H1 (cell line): Measurements from ENCODE around the gene ITGB1BP1. TPM values are rescaled to one million over a fixed set of nuclear protein-coding genes. Genes with fewer than 3 reads are reported as not detected.

Experiments
- CTCF ChIA-PET: fragments of 300-600 bp; sonication (Branson Sonifier 250); formaldehyde crosslinking; loops from one replicate; lab custom pipeline; 2021; ENCODE audit not compliant: partially characterized antibody; lab: Charles Lee
- POLR2A ChIA-PET: fragments of 300-600 bp; sonication (Branson Sonifier 250); formaldehyde crosslinking; loops from one replicate; lab custom pipeline; 2021; ENCODE audit warnings: inconsistent platforms; ENCODE audit not compliant: partially characterized antibody; lab: Charles Lee
- DNase-seq, 2 experiments: peaks; one replicate each; pipeline versions ENCODE4 v3.0.0 to v3.0.0-alpha.2; 2010 to 2022; ENCODE audit warnings: low spot score in 2 of 2, low read depth in 1 of 2, mixed read lengths in 1 of 2
- FAIRE-seq: peaks from 2 replicates; lab custom pipeline; 2011; peaks lifted over from hg19 to GRCh38; lab: Jason Lieb, UNC
- H2AFZ ChIP-seq: 2 replicates; pipeline ENCODE4 v1.8.1; 2012; ENCODE audit warnings: low read length, inconsistent platforms
- H2AK5ac ChIP-seq: 2 replicates; pipeline ENCODE4 v1.6.1; 2013; ENCODE audit warnings: low read depth, low read length
- H2BK120ac ChIP-seq: replicated peaks from 2 replicates; pipeline ENCODE3; 2013; ENCODE audit warnings: low read depth, low read length, inconsistent platforms
- H2BK12ac ChIP-seq: 2 replicates; pipeline ENCODE4 v1.6.1; 2013; ENCODE audit warnings: low read depth, low read length
- H2BK15ac ChIP-seq: 2 replicates; pipeline ENCODE4 v1.6.1; 2013; ENCODE audit warnings: low read length
- H2BK20ac ChIP-seq: 2 replicates; pipeline ENCODE4 v1.6.1; 2013; ENCODE audit warnings: low read length
- H2BK5ac ChIP-seq: 2 replicates; pipeline ENCODE4 v1.6.1; 2013; ENCODE audit warnings: low read depth, low read length
- H3K14ac ChIP-seq: 2 replicates; pipeline ENCODE4 v1.6.1; 2013; ENCODE audit warnings: inconsistent platforms; ENCODE audit not compliant: insufficient read length
- H3K18ac ChIP-seq: 2 replicates; pipeline ENCODE4 v1.6.1; 2013; ENCODE audit warnings: low read length; ENCODE audit errors: extremely low read depth
- H3K23ac ChIP-seq: 2 replicates; pipeline ENCODE4 v1.6.1; 2013; ENCODE audit warnings: inconsistent platforms; ENCODE audit not compliant: insufficient read length
- H3K23me2 ChIP-seq: 2 replicates; pipeline ENCODE4 v1.6.1; 2013; ENCODE audit warnings: low read depth, low read length
- H3K27ac ChIP-seq: 2 replicates; pipeline ENCODE4 v1.6.1; 2011; ENCODE audit warnings: low read depth, low read length, inconsistent platforms
- H3K27me3 ChIP-seq, 4 experiments: replicated peaks in 1 of 4; 1 replicate in 1 of 4; 2 replicates in 3 of 4; pipeline versions ENCODE4 v1.6.1 to v1.8.1; 2011 to 2013; ENCODE audit warnings: low read length in 3 of 4, mild to moderate bottlenecking in 3 of 4, inconsistent platforms in 2 of 4, mixed read lengths in 2 of 4, moderate library complexity in 1 of 4; ENCODE audit not compliant: control insufficient read depth in 3 of 4, insufficient read depth in 3 of 4; ENCODE audit errors: extremely low read depth in 1 of 4
- H3K36me3 ChIP-seq, 4 experiments: 2 replicates each; pipeline versions ENCODE4 v1.6.1 to v1.8.1; 2011 to 2013; ENCODE audit warnings: mild to moderate bottlenecking in 4 of 4, low read length in 3 of 4, moderate library complexity in 2 of 4, control low read depth in 1 of 4, inconsistent platforms in 1 of 4; ENCODE audit not compliant: insufficient read depth in 4 of 4, control insufficient read depth in 2 of 4
- H3K4ac ChIP-seq: replicated peaks from 2 replicates; pipeline ENCODE3; 2013; ENCODE audit warnings: low read length, low read depth, mixed read lengths, inconsistent platforms; ENCODE audit not compliant: insufficient read length
- H3K4me1 ChIP-seq, 4 experiments: replicated peaks in 1 of 4; 1 replicate in 1 of 4; 2 replicates in 3 of 4; pipeline versions ENCODE4 v1.6.1 to v1.8.1; 2011 to 2013; ENCODE audit warnings: low read length in 3 of 4, inconsistent platforms in 2 of 4, mixed read lengths in 1 of 4; ENCODE audit not compliant: insufficient read depth in 4 of 4, control insufficient read depth in 3 of 4
- H3K4me2 ChIP-seq, 2 experiments: 2 replicates each; pipeline versions ENCODE4 v1.6.1 to v1.8.1; 2011 to 2013; ENCODE audit warnings: low read depth in 2 of 2, low read length in 2 of 2, control low read depth in 1 of 2, inconsistent platforms in 1 of 2, mild to moderate bottlenecking in 1 of 2; ENCODE audit not compliant: insufficient read depth in 1 of 2
- H3K4me3 ChIP-seq, 4 experiments: fragments of 200-600, 300-600 bp in 1 of 4; sonication (generic), shearing (Covaris generic), sonication (Bioruptor Twin) in 1 of 4; 2 replicates each; pipeline versions ENCODE4 v1.5.1 to v1.8.1; 2011 to 2016; ENCODE audit warnings: low read length in 4 of 4, low read depth in 3 of 4, control low read depth in 2 of 4, inconsistent platforms in 2 of 4, mild to moderate bottlenecking in 2 of 4, mixed read lengths in 1 of 4, moderate library complexity in 1 of 4; ENCODE audit not compliant: insufficient read depth in 2 of 4; ENCODE audit errors: extremely low read depth in 1 of 4
- H3K56ac ChIP-seq: replicated peaks from 2 replicates; pipeline ENCODE3; 2013; ENCODE audit warnings: low read depth, mild to moderate bottlenecking, mixed read lengths, low read length, inconsistent platforms; ENCODE audit not compliant: insufficient read length
- H3K79me1 ChIP-seq: 2 replicates; pipeline ENCODE4 v1.6.1; 2013; ENCODE audit warnings: low read depth, low read length, control low read depth
- H3K79me2 ChIP-seq, 2 experiments: 2 replicates each; pipeline versions ENCODE4 v1.6.1 to v1.8.1; 2012 to 2013; ENCODE audit warnings: low read length in 2 of 2, mild to moderate bottlenecking in 2 of 2, inconsistent platforms in 1 of 2; ENCODE audit not compliant: insufficient read depth in 2 of 2, control insufficient read depth in 1 of 2
- H3K9ac ChIP-seq, 4 experiments: replicated peaks in 1 of 4; 1 replicate in 1 of 4; 2 replicates in 3 of 4; pipeline versions ENCODE4 v1.6.1 to v1.8.1; 2011 to 2013; ENCODE audit warnings: low read depth in 3 of 4, low read length in 3 of 4, control low read depth in 2 of 4, mild to moderate bottlenecking in 2 of 4, moderate library complexity in 2 of 4, inconsistent platforms in 1 of 4; ENCODE audit errors: extremely low read depth in 1 of 4
- H3K9me3 ChIP-seq, 2 experiments: 2 replicates each; pipeline versions ENCODE4 v1.6.1 to v1.8.1; 2012 to 2013; ENCODE audit warnings: mild to moderate bottlenecking in 2 of 2, moderate library complexity in 2 of 2, control low read depth in 1 of 2, inconsistent platforms in 1 of 2, low read depth in 1 of 2, low read length in 1 of 2, mixed read lengths in 1 of 2; ENCODE audit not compliant: insufficient read depth in 2 of 2
- H4K20me1 ChIP-seq, 2 experiments: replicated peaks in 1 of 2; 2 replicates each; pipeline versions ENCODE3 to v1.8.1; 2011 to 2013; ENCODE audit warnings: inconsistent platforms in 2 of 2, low read length in 2 of 2, mild to moderate bottlenecking in 1 of 2; ENCODE audit not compliant: insufficient read depth in 2 of 2, control insufficient read depth in 1 of 2
- H4K5ac ChIP-seq: 2 replicates; pipeline ENCODE4 v1.6.1; 2013; ENCODE audit warnings: low read length, low read depth, mixed read lengths, inconsistent platforms; ENCODE audit not compliant: insufficient read length
- H4K8ac ChIP-seq: 2 replicates; pipeline ENCODE4 v1.8.0; 2013; ENCODE audit warnings: mild to moderate bottlenecking, moderate library complexity, low read length, inconsistent platforms; ENCODE audit not compliant: insufficient read depth; ENCODE audit errors: extremely low read depth
- H4K91ac ChIP-seq: replicated peaks from 2 replicates; pipeline ENCODE3; 2013; ENCODE audit warnings: low read length, mixed read lengths, inconsistent platforms; ENCODE audit not compliant: insufficient read length
- BACH1 ChIP-seq: IDR thresholded peaks from 2 replicates; pipeline ENCODE4 v1.6.1; 2012; ENCODE audit warnings: low read length, improper control_type of control experiment
- CBX8 ChIP-seq: fragments of 300-800, 300-1000 bp; sonication (generic); IDR thresholded peaks from 2 replicates; pipeline ENCODE4 v1.7.1; 2016; ENCODE audit warnings: low read depth, low read length, borderline replicate concordance
- CHD2 ChIP-seq: IDR thresholded peaks from 2 replicates; pipeline ENCODE4 v1.6.1; 2012; ENCODE audit warnings: low read length, improper control_type of control experiment
- JUN ChIP-seq: IDR thresholded peaks from 2 replicates; pipeline ENCODE4 v1.6.1; 2011; ENCODE audit warnings: low read depth, mild to moderate bottlenecking, improper control_type of control experiment, low read length
- KDM1A ChIP-seq: fragments of 200-600, 300-600 bp; sonication (generic); IDR thresholded peaks from 2 replicates; pipeline ENCODE4 v1.7.1; 2016; ENCODE audit warnings: mild to moderate bottlenecking, low read length, borderline replicate concordance
- KDM4A ChIP-seq: IDR thresholded peaks from one replicate; pipeline ENCODE4 v1.7.1; 2012; ENCODE audit warnings: low read depth, mild to moderate bottlenecking, moderate library complexity, low read length, inconsistent platforms; ENCODE audit not compliant: severe bottlenecking
- RAD21 ChIP-seq, 2 experiments: IDR thresholded peaks in 1 of 2; conservative IDR thresholded peaks in 1 of 2; 2 replicates each; pipeline ENCODE4 v1.6.1; 2011; ENCODE audit warnings: low read depth in 2 of 2, low read length in 2 of 2, improper control_type of control experiment in 1 of 2, inconsistent platforms in 1 of 2, mild to moderate bottlenecking in 1 of 2, moderate library complexity in 1 of 2
- SAP30 ChIP-seq: fragments of 300-600 bp; sonication (generic); IDR thresholded peaks from 2 replicates; pipeline ENCODE4 v1.7.1; 2012; ENCODE audit warnings: low read length, moderate library complexity, mild to moderate bottlenecking, inconsistent platforms; ENCODE audit not compliant: insufficient read depth, insufficient replicate concordance
- SIRT6 ChIP-seq: IDR thresholded peaks from one replicate; pipeline ENCODE4 v1.7.1; 2012; ENCODE audit warnings: low read length, inconsistent platforms
- SP4 ChIP-seq: IDR thresholded peaks from 2 replicates; pipeline ENCODE4 v1.6.1; 2012; ENCODE audit warnings: low read length, inconsistent platforms
- TCF12 ChIP-seq: IDR thresholded peaks from 2 replicates; pipeline ENCODE4 v1.6.1; 2011; ENCODE audit warnings: low read depth, mild to moderate bottlenecking, low read length
- ZNF274 ChIP-seq: IDR thresholded peaks from 2 replicates; pipeline ENCODE4 v1.7.0; 2012; ENCODE audit warnings: low read length, borderline replicate concordance; ENCODE audit errors: extremely low read depth
- WGBS, 2 experiments: shearing (Covaris generic) in 1 of 2; methylation state at CpG; one replicate each; pipeline versions ENCODE4 v1.1.6 to v1.1.7; 2013 to 2015; ENCODE audit warnings: low lambda C conversion rate in 2 of 2, mixed read lengths in 2 of 2, inconsistent platforms in 1 of 2, low coverage in 1 of 2, missing lambda C conversion rate in 1 of 2; ENCODE audit not compliant: insufficient replicate concordance in 2 of 2, insufficient coverage in 1 of 2, insufficient read length in 1 of 2; ENCODE audit errors: extremely low coverage in 1 of 2, missing lambda C conversion rate in 1 of 2; 5-methylcytosine and 5-hydroxymethylcytosine counted together
- polyA plus RNA-seq, 7 experiments: library from polyadenylated mRNA; depleted of rRNA in 3 of 7; stranded (reverse) in 5 of 7; unstranded in 2 of 7; fragments of >200 nt in 5 of 7; fragments of 200-250 nt in 2 of 7; gene quantifications; 1 replicate in 5 of 7; 2 replicates in 1 of 7; 4 replicates in 1 of 7; pipeline versions ENCODE4 v1.2.1 to v1.2.3, GENCODE V29; 2011 to 2013; ENCODE audit warnings: missing spikeins in 2 of 7, mixed read lengths in 2 of 7
- total RNA-seq: library from RNA; stranded (reverse); fragmentation: NEBNext Ultra II Directional; extraction: Animal tissue kit (Norgen Biotek cat#: 25700); gene quantifications from 2 replicates; pipeline ENCODE4 v1.2.1, GENCODE V29; 2021
- TF ChIP-seq, protein P1 (sequence below): IDR thresholded peaks from 2 replicates; pipeline ENCODE4 v1.6.1; 2012; ENCODE audit warnings: low read length, inconsistent platforms

Gene ITGB1BP1
- total and polyA plus RNA-seq, 2 of the 8 experiments (the other 6 are each of a cell fraction or from before 2014, with no cell fraction given), result 16.1 to 45.4 TPM

DNA sequence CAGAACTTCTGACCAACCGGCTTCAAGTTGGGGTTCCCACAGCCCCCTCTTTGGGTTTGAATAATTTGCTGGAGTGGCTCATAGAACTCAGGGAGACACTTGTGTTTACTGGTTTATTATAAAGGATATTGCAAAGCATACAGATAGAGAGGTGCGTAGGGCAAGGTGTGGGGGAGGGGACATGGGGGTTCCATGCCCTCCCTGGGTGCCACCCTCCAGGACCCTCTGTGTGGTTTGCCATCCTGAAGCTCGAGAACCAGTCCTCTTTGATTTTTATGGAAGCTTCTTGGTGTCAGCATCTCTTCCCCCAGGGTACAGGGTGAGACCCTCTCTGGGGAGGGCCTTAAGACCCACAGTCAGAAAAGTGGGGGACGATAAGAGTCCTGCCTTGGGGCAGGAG lies 38.8 kb downstream of the ITGB1BP1 start:
- POLR2A ChIA-PET, result no interaction called here
- TF ChIP-seq SAP30 (no peak), JUN (no peak), BACH1 (no peak), SIRT6 (no peak), CHD2 (no peak), KDM1A (no peak), CBX8 (no peak), ZNF274 (no peak), RAD21 (IDR thresholded peaks at IDR 0.05 in 1 of 2, conservative IDR thresholded peaks at IDR 0.05 in 1 of 2; ENCODE audit: low read depth in 2 of 2, low read length in 2 of 2) (no peak), TCF12 (no peak), SP4 (no peak), KDM4A (no peak)
- TF ChIP-seq, protein P1, sequence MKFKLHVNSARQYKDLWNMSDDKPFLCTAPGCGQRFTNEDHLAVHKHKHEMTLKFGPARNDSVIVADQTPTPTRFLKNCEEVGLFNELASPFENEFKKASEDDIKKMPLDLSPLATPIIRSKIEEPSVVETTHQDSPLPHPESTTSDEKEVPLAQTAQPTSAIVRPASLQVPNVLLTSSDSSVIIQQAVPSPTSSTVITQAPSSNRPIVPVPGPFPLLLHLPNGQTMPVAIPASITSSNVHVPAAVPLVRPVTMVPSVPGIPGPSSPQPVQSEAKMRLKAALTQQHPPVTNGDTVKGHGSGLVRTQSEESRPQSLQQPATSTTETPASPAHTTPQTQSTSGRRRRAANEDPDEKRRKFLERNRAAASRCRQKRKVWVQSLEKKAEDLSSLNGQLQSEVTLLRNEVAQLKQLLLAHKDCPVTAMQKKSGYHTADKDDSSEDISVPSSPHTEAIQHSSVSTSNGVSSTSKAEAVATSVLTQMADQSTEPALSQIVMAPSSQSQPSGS, result no peak

More for the DNA sequence above, 38.8 kb downstream of the ITGB1BP1 start:
- H4K5ac ChIP-seq, result no peak overlapping the region
- H3K4ac ChIP-seq, result no peak overlapping the region
- peaks cover 0 to 2% of the 10 kb centered on the region in 2 experiments for H4K20me1 ChIP-seq
- DNase-seq (no peak), FAIRE-seq (no peak)
- H4K91ac ChIP-seq, result no peak overlapping the region
- no peak overlapping the region for H3K18ac ChIP-seq
- CTCF ChIA-PET, result interaction anchor here (1.3 to 4.1 kb wide), 4 partner anchors 9 to 242 kb away, joined by 3 to 17 read pairs (median 8); no protein-coding TSS in a partner anchor
- H3K23me2 ChIP-seq, result no peaks in the 10 kb centered on the region
- no peak overlapping the region for H3K9ac ChIP-seq
- H3K4me2 ChIP-seq, result no peak overlapping the region
- no peak overlapping the region for H2BK15ac ChIP-seq
- H3K9me3 ChIP-seq, result no peaks in the 10 kb centered on the region
- no peak overlapping the region for H2AFZ ChIP-seq
- peaks cover 2 to 9% (median 3%) of the 10 kb centered on the region in 4 experiments; a peak in 4 of 8 replicates for H3K36me3 ChIP-seq
- H3K14ac ChIP-seq, result no peak overlapping the region
- no peak overlapping the region for H4K8ac ChIP-seq
- no peak overlapping the region for H2BK120ac ChIP-seq
- H3K4me1 ChIP-seq, result 0 out of 7 replicates have a peak, but pooled peaks cover 0 to under 1% (median 0%) of the 10 kb centered on the region in 4 experiments
- H2BK5ac ChIP-seq, result no peak overlapping the region
- no peak overlapping the region for H3K27ac ChIP-seq
- WGBS, 2 experiments, result 88% methylated on average over 4 of the region's 4 CpGs; no CpG with 5 or more reads in 1 of the 2 experiments
- H3K27me3 ChIP-seq, result no peaks in the 10 kb centered on the region
- no peak overlapping the region for H3K56ac ChIP-seq
- no peak overlapping the region for H2BK20ac ChIP-seq
- no peak overlapping the region for H3K23ac ChIP-seq
- no peak overlapping the region for H2BK12ac ChIP-seq
- no peaks in the 10 kb centered on the region for H3K79me1 ChIP-seq
- no peaks in the 10 kb centered on the region for H3K79me2 ChIP-seq
- H3K4me3 ChIP-seq, result no peak overlapping the region
- H2AK5ac ChIP-seq, result no peak overlapping the region
